ENCODE measurements around the gene NEDD4L. TPM values are rescaled to one million over a fixed set of nuclear protein-coding genes. Genes with fewer than 3 reads are reported as not detected.

NEDD4L gene
- total RNA-seq, 1 donor from 2014 or later: 162 TPM

DNA sequence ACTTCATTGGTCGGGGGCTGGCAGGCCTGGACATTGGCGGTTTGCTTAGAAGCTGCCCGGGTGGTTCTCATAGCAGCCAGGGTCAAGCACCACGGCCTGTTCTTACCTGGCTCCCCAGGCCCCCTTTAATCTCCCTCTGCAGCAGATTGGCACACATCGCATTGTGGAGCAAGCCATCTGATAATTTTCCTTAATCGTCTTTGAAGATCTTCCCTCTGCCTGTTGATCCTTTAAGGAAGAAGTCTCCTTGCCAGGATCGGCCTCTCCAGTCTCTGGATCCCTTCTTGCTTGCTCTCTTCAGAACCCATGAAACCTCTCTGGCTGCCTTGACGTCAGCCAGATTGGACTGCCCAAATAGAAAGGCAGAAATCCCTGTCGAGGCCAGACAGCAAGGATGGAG, 75.8 kb downstream of the NEDD4L start:
- H3K27ac Mint-ChIP-seq: peak overlapping the region; percentile 76
- H3K9me3 Mint-ChIP-seq (ENCODE audit: low read depth): no peaks in the 10 kb centered on the region
- H3K36me3 Mint-ChIP-seq (ENCODE audit: insufficient read depth): peaks cover 3% of the 10 kb centered on the region
- no peaks in the 10 kb centered on the region for H3K27me3 Mint-ChIP-seq
- no peak overlapping the region for H3K4me3 Mint-ChIP-seq (ENCODE audit: low read depth)
- TF ChIP-seq, protein P1, sequence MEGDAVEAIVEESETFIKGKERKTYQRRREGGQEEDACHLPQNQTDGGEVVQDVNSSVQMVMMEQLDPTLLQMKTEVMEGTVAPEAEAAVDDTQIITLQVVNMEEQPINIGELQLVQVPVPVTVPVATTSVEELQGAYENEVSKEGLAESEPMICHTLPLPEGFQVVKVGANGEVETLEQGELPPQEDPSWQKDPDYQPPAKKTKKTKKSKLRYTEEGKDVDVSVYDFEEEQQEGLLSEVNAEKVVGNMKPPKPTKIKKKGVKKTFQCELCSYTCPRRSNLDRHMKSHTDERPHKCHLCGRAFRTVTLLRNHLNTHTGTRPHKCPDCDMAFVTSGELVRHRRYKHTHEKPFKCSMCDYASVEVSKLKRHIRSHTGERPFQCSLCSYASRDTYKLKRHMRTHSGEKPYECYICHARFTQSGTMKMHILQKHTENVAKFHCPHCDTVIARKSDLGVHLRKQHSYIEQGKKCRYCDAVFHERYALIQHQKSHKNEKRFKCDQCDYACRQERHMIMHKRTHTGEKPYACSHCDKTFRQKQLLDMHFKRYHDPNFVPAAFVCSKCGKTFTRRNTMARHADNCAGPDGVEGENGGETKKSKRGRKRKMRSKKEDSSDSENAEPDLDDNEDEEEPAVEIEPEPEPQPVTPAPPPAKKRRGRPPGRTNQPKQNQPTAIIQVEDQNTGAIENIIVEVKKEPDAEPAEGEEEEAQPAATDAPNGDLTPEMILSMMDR (IDR thresholded peaks at IDR 0.05; ENCODE audit: unreplicated experiment): no peak
- peaks cover 15% of the 10 kb centered on the region for H3K4me1 Mint-ChIP-seq (ENCODE audit: low read depth)
- no peak for DNase-seq (ENCODE audit: low spot score, unreplicated experiment)

DNA sequence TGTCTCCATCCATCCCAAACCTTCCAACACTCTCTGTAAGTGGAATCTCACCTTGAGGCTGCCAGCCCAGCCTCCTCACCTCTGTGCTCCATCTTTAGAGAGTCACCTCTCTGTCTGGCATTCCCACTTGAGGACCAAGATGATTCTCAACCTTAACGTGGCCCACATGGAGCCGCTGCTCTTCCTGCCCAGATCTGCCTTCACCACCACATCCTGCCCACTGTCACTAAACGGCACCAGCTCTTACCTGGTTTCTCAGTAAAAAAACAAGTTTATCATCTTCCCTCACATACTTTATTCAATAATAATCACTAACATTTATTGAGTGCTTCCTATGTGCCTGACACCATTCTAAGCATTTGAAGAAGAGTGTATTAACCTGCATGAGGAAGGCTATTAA, 80.4 kb downstream of the NEDD4L start:
- DNase-seq (ENCODE audit: low spot score, unreplicated experiment): no peak
- Mint-ChIP-seq H3K36me3 (ENCODE audit: insufficient read depth) (peaks cover 12% of the 10 kb centered on the region), H3K9me3 (ENCODE audit: low read depth) (no peaks in the 10 kb centered on the region), H3K4me1 (ENCODE audit: low read depth) (peaks cover 1% of the 10 kb centered on the region), H3K27me3 (no peaks in the 10 kb centered on the region), H3K27ac (no peak overlapping the region), H3K4me3 (ENCODE audit: low read depth) (no peak overlapping the region)
- TF ChIP-seq, protein P1 (IDR thresholded peaks at IDR 0.05; ENCODE audit: unreplicated experiment): no peak

DNA sequence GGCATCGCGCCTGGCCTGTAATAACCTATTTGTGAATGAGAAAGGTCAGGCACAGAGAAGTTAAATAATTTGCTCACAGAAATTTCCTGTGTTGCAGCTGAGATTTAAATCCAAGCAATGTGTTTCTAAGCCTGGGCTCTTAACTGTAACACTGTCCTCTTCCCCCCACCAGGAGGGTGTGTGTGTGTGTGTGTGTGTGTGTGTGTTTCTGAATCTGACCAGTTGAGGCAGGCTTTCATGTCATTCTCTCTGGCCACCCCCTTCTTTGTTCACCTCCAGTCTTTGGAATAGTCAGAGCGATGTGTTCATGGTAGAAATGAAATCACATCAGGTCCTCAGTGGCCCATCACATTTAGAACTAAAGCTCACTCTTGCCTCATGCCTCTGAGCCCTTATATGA, 81.2 kb downstream of the NEDD4L start:
- Mint-ChIP-seq H3K4me3 (ENCODE audit: low read depth) (no peak overlapping the region), H3K36me3 (ENCODE audit: insufficient read depth) (peaks cover 12% of the 10 kb centered on the region), H3K9me3 (ENCODE audit: low read depth) (no peaks in the 10 kb centered on the region), H3K27me3 (no peaks in the 10 kb centered on the region), H3K4me1 (ENCODE audit: low read depth) (peaks cover 1% of the 10 kb centered on the region), H3K27ac (no peak overlapping the region)
- no peak for DNase-seq (ENCODE audit: low spot score, unreplicated experiment)
- TF ChIP-seq, protein P1 (IDR thresholded peaks at IDR 0.05; ENCODE audit: unreplicated experiment): no peak

DNA sequence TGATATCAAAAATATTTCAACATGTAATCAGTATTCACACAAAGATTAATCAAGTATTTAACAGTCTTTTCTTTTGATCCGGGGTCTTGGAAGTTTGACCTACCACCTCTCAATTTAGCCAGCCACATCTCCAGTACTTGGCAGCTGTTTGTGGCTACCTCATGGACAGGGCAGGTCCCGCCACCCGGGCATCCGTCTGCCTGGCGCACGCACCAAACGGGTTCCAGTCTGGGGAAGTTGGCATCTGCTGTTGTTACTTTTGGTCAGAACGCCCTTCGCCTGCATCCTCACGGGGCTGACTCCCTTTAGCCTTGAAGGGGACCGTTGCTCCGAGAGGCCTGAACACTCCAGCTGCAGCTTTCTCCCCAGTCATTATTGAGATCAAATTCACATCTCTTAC, 81.7 kb downstream of the NEDD4L start:
- no peak overlapping the region for H3K27ac Mint-ChIP-seq
- no peaks in the 10 kb centered on the region for H3K9me3 Mint-ChIP-seq (ENCODE audit: low read depth)
- H3K27me3 Mint-ChIP-seq: no peaks in the 10 kb centered on the region
- TF ChIP-seq, protein P1 (IDR thresholded peaks at IDR 0.05; ENCODE audit: unreplicated experiment): no peak
- H3K4me1 Mint-ChIP-seq (ENCODE audit: low read depth): peaks cover 1% of the 10 kb centered on the region
- H3K4me3 Mint-ChIP-seq (ENCODE audit: low read depth): no peak overlapping the region
- DNase-seq (ENCODE audit: low spot score, unreplicated experiment): no peak
- H3K36me3 Mint-ChIP-seq (ENCODE audit: insufficient read depth): peaks cover 12% of the 10 kb centered on the region

DNA sequence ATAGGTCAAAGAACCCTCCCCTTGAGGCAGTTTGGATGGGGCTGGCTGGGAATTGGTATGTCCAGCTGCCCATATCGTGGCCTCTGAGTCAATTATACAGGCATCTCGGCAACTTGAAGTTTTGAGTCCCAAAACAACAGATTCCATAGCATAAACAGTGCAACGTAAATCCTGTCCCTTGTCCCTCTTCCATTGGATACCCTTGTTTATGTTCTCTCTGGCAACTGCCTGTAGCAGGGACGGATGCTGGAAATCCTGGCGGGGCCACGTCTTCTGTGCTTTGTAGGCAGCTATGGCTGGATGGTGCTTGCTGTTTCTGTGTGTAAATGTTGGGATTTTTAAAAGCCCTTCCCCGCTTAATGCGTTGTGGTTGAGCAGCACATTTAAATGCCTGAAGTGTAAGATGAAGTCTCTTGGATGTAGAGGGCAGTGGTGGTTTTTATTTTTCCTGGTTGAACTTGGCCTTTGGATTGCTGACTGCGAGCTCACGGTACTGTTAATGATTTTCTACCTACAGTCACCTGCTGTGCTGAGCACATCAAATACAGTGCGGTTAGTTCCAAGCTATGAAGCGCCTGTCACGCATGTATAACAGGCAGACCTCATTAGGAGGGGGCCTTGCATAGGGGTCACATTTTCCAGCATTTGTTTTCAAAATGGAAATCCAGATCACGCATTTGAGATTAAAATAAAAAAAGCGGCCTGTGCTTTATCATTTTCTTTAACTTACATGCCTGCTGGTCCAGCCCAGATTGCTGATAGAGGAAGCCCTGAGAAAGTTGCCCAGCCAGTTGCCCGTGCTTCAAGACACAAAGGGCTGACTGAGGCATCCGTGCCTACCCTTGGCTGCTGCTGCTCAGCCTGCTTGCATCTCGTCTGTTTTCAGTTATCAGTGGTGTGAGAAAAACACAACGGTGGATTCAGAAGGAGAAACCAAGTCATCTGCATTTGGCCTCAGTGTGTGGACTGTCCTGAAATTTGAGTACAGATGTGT, 84.7 kb downstream of the NEDD4L start:
- H3K4me1 Mint-ChIP-seq (ENCODE audit: low read depth): peaks cover 1% of the 10 kb centered on the region
- no peaks in the 10 kb centered on the region for H3K27me3 Mint-ChIP-seq
- no peaks in the 10 kb centered on the region for H3K9me3 Mint-ChIP-seq (ENCODE audit: low read depth)
- TF ChIP-seq, protein P1 (IDR thresholded peaks at IDR 0.05; ENCODE audit: unreplicated experiment): no peak
- peak overlapping the region; percentile 72 for H3K27ac Mint-ChIP-seq
- no peak overlapping the region for H3K4me3 Mint-ChIP-seq (ENCODE audit: low read depth)
- H3K36me3 Mint-ChIP-seq (ENCODE audit: insufficient read depth): peaks cover 12% of the 10 kb centered on the region
- DNase-seq (ENCODE audit: low spot score, unreplicated experiment): no peak
